PC-3 (cell line): ENCODE results near the gene H2BW2. TPM values are rescaled to one million over a fixed set of nuclear protein-coding genes. Genes with fewer than 3 reads are reported as not detected.

Experiments
- ATAC-seq: fragments of 200-7000 bp; cut with Tn5 transposase; 2 replicates; pipeline ENCODE4 v1.9.1; 2020; ENCODE audit warnings: mild to moderate bottlenecking, moderate library complexity
- BruUV-seq: library from RNA; stranded (reverse); fragments of 400-500 nt; replicated peaks from 2 replicates; lab custom pipeline; 2021; lab: Mats Ljungman, UMichigan
- CTCF ChIA-PET: fragments of 300-600 bp; sonication (Branson Sonifier 250); formaldehyde crosslinking; loops from one replicate; lab custom pipeline; 2022; ENCODE audit warnings: antibody characterized with exemption; lab: Charles Lee
- POLR2A ChIA-PET: fragments of 300-600 bp; sonication (Branson Sonifier 250); formaldehyde crosslinking; loops from one replicate; lab custom pipeline; 2022; ENCODE audit warnings: antibody characterized with exemption; ENCODE audit not compliant: unreplicated experiment; lab: Charles Lee
- DNase-seq: peaks from one replicate; pipeline ENCODE4 v3.0.0-alpha.2; 2015
- H2AFZ ChIP-seq: fragments of 300-600 bp; sonication (generic); 2 replicates; pipeline ENCODE4 v1.6.0; 2016; ENCODE audit warnings: antibody characterized with exemption, low read length
- H3F3A ChIP-seq: fragments of 300-600 bp; sonication (generic); one replicate; pipeline ENCODE4 v1.6.0; 2017; ENCODE audit warnings: antibody characterized with exemption, low read length, control low read depth, mild to moderate bottlenecking; ENCODE audit not compliant: unreplicated experiment
- H3K27ac ChIP-seq: fragments of 300-600 bp; sonication (generic); 2 replicates; pipeline ENCODE4 v1.5.1; 2016; ENCODE audit warnings: mild to moderate bottlenecking, low read length
- H3K27me3 ChIP-seq: fragments of 300-600 bp; sonication (generic); 2 replicates; pipeline ENCODE4 v1.6.1; 2016; ENCODE audit warnings: low read length, mixed read lengths
- H3K36me3 ChIP-seq: fragments of 300-600 bp; sonication (generic); 2 replicates; pipeline ENCODE4 v1.6.1; 2016; ENCODE audit warnings: low read depth, mixed run types, low read length, mixed read lengths
- H3K4me1 ChIP-seq: fragments of 300-600 bp; sonication (generic); 2 replicates; pipeline ENCODE4 v1.5.1; 2016; ENCODE audit warnings: low read length; ENCODE audit not compliant: insufficient read depth
- H3K4me2 ChIP-seq: fragments of 300-600 bp; sonication (generic); 2 replicates; pipeline ENCODE4 v1.6.0; 2016; ENCODE audit warnings: low read length
- H3K4me3 ChIP-seq: fragments of 300-600 bp; sonication (generic); 2 replicates; pipeline ENCODE4 v1.5.1; 2016; ENCODE audit warnings: mild to moderate bottlenecking, low read length, mixed read lengths
- H3K79me2 ChIP-seq: fragments of 300-600 bp; sonication (generic); 2 replicates; pipeline ENCODE4 v1.6.1; 2017; ENCODE audit warnings: low read length, mixed read lengths
- H3K9ac ChIP-seq: fragments of 300-600 bp; sonication (generic); 2 replicates; pipeline ENCODE4 v1.6.0; 2016; ENCODE audit warnings: mild to moderate bottlenecking, low read length
- H3K9me2 ChIP-seq: fragments of 300-600 bp; sonication (generic); replicated peaks from 2 replicates; pipeline ENCODE4 v1.6.1; 2016; ENCODE audit warnings: mixed run types, low read length, mixed read lengths
- H3K9me3 ChIP-seq: fragments of 300-600 bp; sonication (generic); 2 replicates; pipeline ENCODE4 v1.6.1; 2016; ENCODE audit warnings: low read length, mixed read lengths
- H4K20me1 ChIP-seq: fragments of 300-600 bp; sonication (generic); 2 replicates; pipeline ENCODE4 v1.6.1; 2016; ENCODE audit warnings: low read length, mixed read lengths
- EZH2 ChIP-seq: fragments of 300-600 bp; sonication (generic); IDR thresholded peaks from one replicate; pipeline ENCODE4 v1.6.1; 2017; ENCODE audit warnings: antibody characterized with exemption, mild to moderate bottlenecking, low read length; ENCODE audit not compliant: unreplicated experiment
- EZH2phosphoT487 ChIP-seq: fragments of 300-600 bp; sonication (generic); IDR thresholded peaks from 2 replicates; pipeline ENCODE4 v1.6.1; 2018; ENCODE audit warnings: mild to moderate bottlenecking, antibody characterized with exemption, low read length, borderline replicate concordance
- intact Hi-C: fragments of 100-400 bp; cut with micrococcal nuclease; formaldehyde crosslinking; loops from 2 replicates; pipeline ENCODE4 v1.9.0; 2023
- total RNA-seq: library from RNA; depleted of rRNA; stranded (reverse); fragments of >200 nt; gene quantifications from 2 replicates; pipeline ENCODE4 v1.2.3, GENCODE V29; 2014; rRNA removed
- TF ChIP-seq, protein P1 (sequence below): fragments of 300-600 bp; sonication (generic); conservative IDR thresholded peaks from 2 replicates; pipeline ENCODE4 v1.5.1; 2017; ENCODE audit warnings: antibody characterized with exemption, low read depth, mild to moderate bottlenecking, low read length

The H2BW2 gene
- total RNA-seq, 1 experiment from 2014 or later, result not detected

DNA sequence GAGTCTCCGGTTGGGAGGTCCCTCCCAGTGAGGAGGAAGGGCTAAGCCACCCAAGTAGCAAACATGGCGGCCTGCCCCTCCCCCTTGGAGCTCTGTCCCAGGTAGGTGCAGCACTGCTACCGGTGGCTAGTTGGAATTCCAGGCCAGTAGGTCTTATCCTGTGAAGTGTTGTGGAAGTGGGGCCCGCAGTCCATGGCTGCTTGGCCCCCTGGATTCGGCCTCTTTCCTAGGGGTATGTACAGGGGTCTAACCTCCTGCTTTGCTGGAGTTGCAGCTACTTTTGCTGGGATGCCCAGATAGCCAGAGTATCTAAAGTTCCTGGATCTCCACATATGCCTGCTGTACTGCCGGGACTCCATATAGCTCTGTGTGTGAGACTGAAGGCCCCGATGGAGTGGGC lies 46.2 kb downstream of the H2BW2 start:
- H2AFZ ChIP-seq, result no peak overlapping the region
- CTCF ChIA-PET, result no interaction called here
- H3K4me1 ChIP-seq, result no peaks in the 10 kb centered on the region
- POLR2A ChIA-PET, result no interaction called here
- intact Hi-C loops, result no loop called here
- no peak for DNase-seq
- no peaks in the 10 kb centered on the region for H3K36me3 ChIP-seq
- no peak overlapping the region for H3K9ac ChIP-seq
- no TSS peak for BruUV-seq
- H3K9me2 ChIP-seq, result no peaks in the 10 kb centered on the region
- H3K4me3 ChIP-seq, result no peak overlapping the region
- ATAC-seq, result no peak
- no peaks in the 10 kb centered on the region for H4K20me1 ChIP-seq
- no peaks in the 10 kb centered on the region for H3K79me2 ChIP-seq
- TF ChIP-seq, protein P1, sequence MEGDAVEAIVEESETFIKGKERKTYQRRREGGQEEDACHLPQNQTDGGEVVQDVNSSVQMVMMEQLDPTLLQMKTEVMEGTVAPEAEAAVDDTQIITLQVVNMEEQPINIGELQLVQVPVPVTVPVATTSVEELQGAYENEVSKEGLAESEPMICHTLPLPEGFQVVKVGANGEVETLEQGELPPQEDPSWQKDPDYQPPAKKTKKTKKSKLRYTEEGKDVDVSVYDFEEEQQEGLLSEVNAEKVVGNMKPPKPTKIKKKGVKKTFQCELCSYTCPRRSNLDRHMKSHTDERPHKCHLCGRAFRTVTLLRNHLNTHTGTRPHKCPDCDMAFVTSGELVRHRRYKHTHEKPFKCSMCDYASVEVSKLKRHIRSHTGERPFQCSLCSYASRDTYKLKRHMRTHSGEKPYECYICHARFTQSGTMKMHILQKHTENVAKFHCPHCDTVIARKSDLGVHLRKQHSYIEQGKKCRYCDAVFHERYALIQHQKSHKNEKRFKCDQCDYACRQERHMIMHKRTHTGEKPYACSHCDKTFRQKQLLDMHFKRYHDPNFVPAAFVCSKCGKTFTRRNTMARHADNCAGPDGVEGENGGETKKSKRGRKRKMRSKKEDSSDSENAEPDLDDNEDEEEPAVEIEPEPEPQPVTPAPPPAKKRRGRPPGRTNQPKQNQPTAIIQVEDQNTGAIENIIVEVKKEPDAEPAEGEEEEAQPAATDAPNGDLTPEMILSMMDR, result no peak
- no peak for TF ChIP-seq EZH2phosphoT487
- no peak for TF ChIP-seq EZH2
- H3K9me3 ChIP-seq, result no peaks in the 10 kb centered on the region
- H3F3A ChIP-seq, result no peaks in the 10 kb centered on the region
- H3K27ac ChIP-seq, result no peak overlapping the region
- peaks cover 16% of the 10 kb centered on the region for H3K27me3 ChIP-seq
- H3K4me2 ChIP-seq, result no peak overlapping the region

Other genes with a start within 250 kb of the H2BW2 start
- 1.2 and 1.5 TPM in 2 replicates for gene RAB9B, start 207.7 kb upstream of the H2BW2 start, total RNA-seq
- 3.1 and 7.7 TPM in 2 replicates for gene TMSB15B, start 77.3 kb upstream of the H2BW2 start, total RNA-seq
- gene H2BW1, start 26.2 kb upstream of the H2BW2 start, total RNA-seq, result not detected in 2 replicates
- 3.5 and 4.6 TPM in 2 replicates for gene TMSB15C, start 36.3 kb downstream of the H2BW2 start, total RNA-seq
- 0.23 and 5.8 TPM in 2 replicates for gene ZCCHC18, start 72.6 kb downstream of the H2BW2 start, total RNA-seq
- gene SLC25A53, start 117.1 kb downstream of the H2BW2 start, total RNA-seq, result 6.6 and 12.4 TPM in 2 replicates
- 25.9 and 26.0 TPM in 2 replicates for gene FAM199X, start 126.5 kb downstream of the H2BW2 start, total RNA-seq
- gene ESX1, start 215.0 kb downstream of the H2BW2 start, total RNA-seq, result not detected in 2 replicates